HepG2 (cell line): ENCODE measurements around the gene TTLL11. TPM values are rescaled to one million over a fixed set of nuclear protein-coding genes. Genes with fewer than 3 reads are reported as not detected.

Source experiments
- ATAC-seq: fragments of 200-7000 bp; cut with Tn5 transposase; 3 replicates; pipeline ENCODE4 v1.9.1; 2020; ENCODE audit warnings: mild to moderate bottlenecking, moderate library complexity
- BruUV-seq: library from RNA; stranded (reverse); fragments of 400-500 nt; replicated peaks from 2 replicates; lab custom pipeline; 2021; lab: Mats Ljungman, UMichigan
- CTCF ChIA-PET: fragments of 300-600 bp; formaldehyde crosslinking; extraction: SDS; loops from one replicate; lab custom pipeline; 2021; ENCODE audit warnings: low total read pairs, inconsistent platforms, low intra/inter-chr PET ratio; lab: Yijun Ruan, JAX
- POLR2A ChIA-PET: fragments of 350-600 bp; sonication (Branson Sonifier 250); formaldehyde crosslinking; loops from one replicate; lab custom pipeline; 2020; ENCODE audit warnings: antibody characterized with exemption, inconsistent platforms; lab: Yijun Ruan, JAX
- DNase-seq: peaks from one replicate; pipeline ENCODE4 v3.0.0-alpha.2; 2015; ENCODE audit warnings: low spot score
- FAIRE-seq: peaks from 3 replicates; lab custom pipeline; 2011; peaks lifted over from hg19 to GRCh38; lab: Jason Lieb, UNC
- H2AFZ ChIP-seq: one replicate; pipeline ENCODE4 v1.6.1; 2011; ENCODE audit warnings: low read length, inconsistent platforms
- H3K27ac ChIP-seq: fragments of 300-600 bp; 3 replicates; pipeline ENCODE4 v1.8.0; 2011; ENCODE audit warnings: mixed run types, mild to moderate bottlenecking, mixed read lengths, low read length, inconsistent platforms; ENCODE audit not compliant: insufficient read depth; ENCODE audit errors: extremely low read length
- H3K27me3 ChIP-seq, 2 experiments: fragments of 200-600 bp in 1 of 2; 2 replicates in 1 of 2; 3 replicates in 1 of 2; pipeline versions ENCODE4 v1.6.0 to v1.8.0; 2011; ENCODE audit warnings: low read length in 2 of 2, mild to moderate bottlenecking in 2 of 2, moderate library complexity in 2 of 2, inconsistent platforms in 1 of 2; ENCODE audit not compliant: insufficient read depth in 2 of 2, control insufficient read depth in 1 of 2
- H3K36me3 ChIP-seq, 2 experiments: fragments of 200-600 bp in 1 of 2; replicated peaks in 1 of 2; 2 replicates in 1 of 2; 3 replicates in 1 of 2; pipeline versions ENCODE4 v1.5.1 to v1.8.0; 2011; ENCODE audit warnings: low read length in 2 of 2, inconsistent platforms in 1 of 2; ENCODE audit not compliant: insufficient read depth in 2 of 2, control insufficient read depth in 1 of 2
- H3K4me1 ChIP-seq: 2 replicates; pipeline ENCODE4 v1.5.1; 2012; ENCODE audit warnings: low read length, inconsistent platforms; ENCODE audit not compliant: insufficient read depth
- H3K4me2 ChIP-seq: 2 replicates; pipeline ENCODE4 v1.6.0; 2011; ENCODE audit warnings: low read depth, low read length, inconsistent platforms
- H3K4me3 ChIP-seq, 3 experiments: fragments of 200-600 bp in 1 of 3; sonication (generic), shearing (Covaris generic) in 1 of 3; replicated peaks in 1 of 3; 2 replicates each; pipeline ENCODE4 v1.5.1; 2011 to 2016; ENCODE audit warnings: low read length in 3 of 3, inconsistent platforms in 2 of 3, low read depth in 2 of 3, mild to moderate bottlenecking in 2 of 3, control low read depth in 1 of 3, mixed read lengths in 1 of 3; ENCODE audit not compliant: insufficient read depth in 1 of 3
- H3K79me2 ChIP-seq: one replicate; pipeline ENCODE4 v1.6.1; 2011; ENCODE audit warnings: low read length, inconsistent platforms; ENCODE audit not compliant: insufficient read depth
- H3K9ac ChIP-seq: 2 replicates; pipeline ENCODE4 v1.6.0; 2011; ENCODE audit warnings: mild to moderate bottlenecking, low read depth, low read length, inconsistent platforms; ENCODE audit not compliant: insufficient read depth
- H3K9me3 ChIP-seq: 2 replicates; pipeline ENCODE4 v1.5.1; 2012; ENCODE audit warnings: mild to moderate bottlenecking, low read length
- H4K20me1 ChIP-seq: 2 replicates; pipeline ENCODE4 v1.6.0; 2011; ENCODE audit warnings: inconsistent platforms, mild to moderate bottlenecking, low read length, moderate library complexity; ENCODE audit not compliant: insufficient read depth
- HOXA9 ChIP-seq: sonication (generic); formaldehyde crosslinking; IDR thresholded peaks from 2 replicates; pipeline ENCODE4 v1.8.1; 2022; ENCODE audit warnings: missing genetic modification reagents, mild to moderate bottlenecking, moderate library complexity, borderline replicate concordance
- IRF2 ChIP-seq: IDR thresholded peaks from 2 replicates; pipeline ENCODE4 v1.6.1; 2018; ENCODE audit warnings: missing genetic modification reagents, missing compliant biosample characterization
- NRL ChIP-seq: sonication (generic); formaldehyde crosslinking; IDR thresholded peaks from 2 replicates; pipeline ENCODE4 v1.5.0; 2020; ENCODE audit warnings: missing genetic modification reagents, mild to moderate bottlenecking, moderate library complexity, borderline replicate concordance
- ZNF337 ChIP-seq: sonication (generic); formaldehyde crosslinking; IDR thresholded peaks from 2 replicates; pipeline ENCODE4 v1.5.1; 2020; ENCODE audit warnings: missing genetic modification reagents, low read depth, mild to moderate bottlenecking, borderline replicate concordance
- ZNF33B ChIP-seq: sonication (generic); formaldehyde crosslinking; IDR thresholded peaks from 2 replicates; pipeline ENCODE4 v1.5.1; 2020; ENCODE audit warnings: mild to moderate bottlenecking, missing genetic modification reagents
- ZNF549 ChIP-seq: sonication (generic); formaldehyde crosslinking; IDR thresholded peaks from 2 replicates; pipeline ENCODE4 v1.5.0; 2020; ENCODE audit warnings: missing genetic modification reagents
- ZNF737 ChIP-seq: sonication (generic); formaldehyde crosslinking; IDR thresholded peaks from 2 replicates; pipeline ENCODE4 v1.5.0; 2020; ENCODE audit warnings: missing genetic modification reagents, mild to moderate bottlenecking, borderline replicate concordance
- ZNF790 ChIP-seq: sonication (generic); formaldehyde crosslinking; IDR thresholded peaks from 2 replicates; pipeline ENCODE4 v1.8.0; 2022; ENCODE audit warnings: missing genetic modification reagents, mild to moderate bottlenecking, borderline replicate concordance
- ZNF816 ChIP-seq: sonication (generic); formaldehyde crosslinking; IDR thresholded peaks from 2 replicates; pipeline ENCODE4 v1.8.0; 2022; ENCODE audit warnings: missing genetic modification reagents, mild to moderate bottlenecking, borderline replicate concordance
- WGBS: methylation state at CpG from one replicate; pipeline ENCODE4 v1.1.6; 2017; ENCODE audit warnings: low lambda C conversion rate; 5-methylcytosine and 5-hydroxymethylcytosine counted together
- in situ Hi-C: cut with HindIII; loops from 2 replicates; pipeline ENCODE4 v1.10.0; 2017; ENCODE audit warnings: low pct_unique_long_range_greater_than_20kb; ENCODE audit not compliant: extremely low pct_ligation_motif_present
- intact Hi-C: fragments of 100-400 bp; cut with micrococcal nuclease; formaldehyde crosslinking; loops from one replicate; pipeline ENCODE4 v1.10.0; 2022; ENCODE audit not compliant: unreplicated experiment
- polyA plus RNA-seq, 8 experiments: library from polyadenylated mRNA; depleted of rRNA in 3 of 8; stranded (reverse) in 7 of 8; unstranded in 1 of 8; fragments of >200 nt; fragmentation: Illumina TruSeq in 4 of 8; extraction: Trizol in 4 of 8; gene quantifications; 2 replicates each; pipeline versions ENCODE4 v1.2.1 to v1.2.3, GENCODE V29; 2011 to 2016; ENCODE audit warnings: low read depth in 4 of 8, missing spikeins in 1 of 8, mixed read lengths in 1 of 8; ENCODE audit not compliant: insufficient read depth in 1 of 8
- total RNA-seq, 5 experiments: library from RNA; depleted of rRNA; stranded (reverse); fragments of >200 nt; fragmentation: Illumina TruSeq; extraction: Trizol; gene quantifications; 2 replicates each; pipeline ENCODE4 v1.2.3, GENCODE V29; 2016; ENCODE audit warnings: low read depth in 1 of 5
- TF ChIP-seq, protein P1 (sequence below): IDR thresholded peaks from 2 replicates; pipeline ENCODE4 v1.6.1; 2016
- TF ChIP-seq, protein P2 (sequence below): sonication (generic); formaldehyde crosslinking; IDR thresholded peaks from 2 replicates; pipeline ENCODE4 v1.4.0; 2020; ENCODE audit warnings: missing genetic modification reagents

TTLL11 gene
- total and polyA plus RNA-seq, 2 of the 13 experiments (the other 11 are each of a cell fraction or from before 2014, with no cell fraction given), result 4.5 to 5.2 TPM

DNA sequence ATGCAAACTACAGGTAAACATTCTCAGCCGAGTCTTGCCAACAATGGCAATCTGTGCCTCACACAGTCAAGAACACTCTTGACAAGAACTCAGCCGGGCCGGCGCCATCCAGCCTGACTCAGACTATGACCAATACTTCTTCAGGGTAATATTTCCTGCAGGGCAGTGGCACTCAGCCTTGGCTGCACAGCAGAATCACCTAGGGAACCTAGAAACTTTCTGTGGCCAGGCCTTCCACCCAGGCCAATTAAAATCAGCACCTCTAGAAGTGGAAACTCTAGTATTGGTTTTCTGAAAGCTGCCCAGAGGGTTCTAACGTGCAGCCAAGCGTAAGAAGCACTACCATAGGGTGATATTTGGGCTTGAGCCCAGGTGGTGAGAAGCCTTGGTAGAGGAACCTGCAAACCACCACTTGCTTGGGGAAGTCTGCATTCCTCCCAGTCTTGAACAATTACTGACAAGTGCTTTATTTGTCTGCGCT, 120.6 kb downstream of the TTLL11 start (continued):
- TF ChIP-seq ZNF790 (CRISPR knock-in tag) (no peak), ZNF33B (CRISPR knock-in tag) (no peak), HOXA9 (CRISPR knock-in tag) (no peak)

DNA sequence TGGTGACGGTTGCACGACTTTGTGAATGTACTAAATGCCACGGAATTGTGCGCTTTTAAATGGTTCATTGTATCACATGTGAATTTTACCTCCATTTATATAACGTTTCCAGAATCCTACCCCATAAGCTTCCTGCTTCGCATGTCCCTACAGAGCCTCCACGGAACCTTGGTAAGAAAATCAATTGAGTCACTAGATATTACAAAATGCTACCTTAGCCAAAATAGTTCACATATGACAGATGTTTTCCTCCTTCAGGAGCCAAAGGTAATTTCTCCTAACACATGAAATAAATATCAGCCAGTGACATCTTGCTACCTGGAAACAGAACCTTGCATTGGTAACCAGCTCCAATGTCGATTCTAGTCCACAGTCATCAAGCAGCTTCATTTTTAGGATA, 125.1 kb downstream of the TTLL11 start:
- BruUV-seq, result no TSS peak
- no peak for ATAC-seq
- H3K27me3 ChIP-seq, result no peaks in the 10 kb centered on the region; a peak in 1 of 5 replicates
- CTCF ChIA-PET, result no interaction called here
- in situ Hi-C loops (no loop called here), intact Hi-C loops (no loop called here)
- no peak overlapping the region for H3K9ac ChIP-seq
- 67% methylated on average over 8 of the region's 8 CpGs for WGBS
- no peak overlapping the region for H2AFZ ChIP-seq
- POLR2A ChIA-PET, result no interaction called here
- H3K27ac ChIP-seq, result no peak overlapping the region
- H3K4me2 ChIP-seq, result no peak overlapping the region
- no peaks in the 10 kb centered on the region for H3K79me2 ChIP-seq
- no peaks in the 10 kb centered on the region for H3K36me3 ChIP-seq
- TF ChIP-seq IRF2, result no peak
- DNase-seq, result no peak
- no peaks in the 10 kb centered on the region for H3K9me3 ChIP-seq
- FAIRE-seq, result no peak
- no peaks in the 10 kb centered on the region for H4K20me1 ChIP-seq
- no peaks in the 10 kb centered on the region for H3K4me1 ChIP-seq
- H3K4me3 ChIP-seq, result no peak overlapping the region

DNA sequence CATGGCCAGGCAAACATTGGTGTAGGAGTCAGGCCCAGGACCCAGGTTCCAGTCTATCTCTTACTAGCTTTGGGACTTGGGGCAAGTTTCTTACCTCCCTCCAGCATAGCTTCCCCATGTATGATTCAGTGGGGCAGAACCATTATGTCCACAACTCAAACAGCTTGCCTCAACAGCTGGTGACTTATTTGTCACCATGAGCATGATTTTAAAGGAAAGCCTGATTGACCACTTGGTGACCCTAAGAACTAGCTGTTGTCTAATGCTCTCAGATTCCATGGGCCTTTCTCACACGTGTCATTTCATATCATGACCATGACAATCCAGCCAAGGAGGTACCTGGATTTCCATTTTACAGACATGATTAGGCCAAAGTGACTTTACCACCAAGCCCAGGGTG, 126.4 kb downstream of the TTLL11 start:
- H2AFZ ChIP-seq, result no peak overlapping the region
- no peaks in the 10 kb centered on the region for H3K36me3 ChIP-seq
- WGBS, result 13% methylated on average over 1 of the region's 1 CpG
- H3K79me2 ChIP-seq, result no peaks in the 10 kb centered on the region
- no TSS peak for BruUV-seq
- TF ChIP-seq, protein P1, sequence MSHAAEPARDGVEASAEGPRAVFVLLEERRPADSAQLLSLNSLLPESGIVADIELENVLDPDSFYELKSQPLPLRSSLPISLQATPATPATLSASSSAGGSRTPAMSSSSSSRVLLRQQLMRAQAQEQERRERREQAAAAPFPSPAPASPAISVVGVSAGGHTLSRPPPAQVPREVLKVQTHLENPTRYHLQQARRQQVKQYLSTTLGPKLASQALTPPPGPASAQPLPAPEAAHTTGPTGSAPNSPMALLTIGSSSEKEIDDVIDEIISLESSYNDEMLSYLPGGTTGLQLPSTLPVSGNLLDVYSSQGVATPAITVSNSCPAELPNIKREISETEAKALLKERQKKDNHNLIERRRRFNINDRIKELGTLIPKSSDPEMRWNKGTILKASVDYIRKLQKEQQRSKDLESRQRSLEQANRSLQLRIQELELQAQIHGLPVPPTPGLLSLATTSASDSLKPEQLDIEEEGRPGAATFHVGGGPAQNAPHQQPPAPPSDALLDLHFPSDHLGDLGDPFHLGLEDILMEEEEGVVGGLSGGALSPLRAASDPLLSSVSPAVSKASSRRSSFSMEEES, result no peak
- no peak for TF ChIP-seq ZNF816 (CRISPR knock-in tag)
- no peak for TF ChIP-seq ZNF737 (CRISPR knock-in tag)
- TF ChIP-seq ZNF337 (CRISPR knock-in tag), result no peak
- no peak for TF ChIP-seq ZNF549 (CRISPR knock-in tag)
- no peak for TF ChIP-seq NRL (CRISPR knock-in tag)
- TF ChIP-seq, protein P2, sequence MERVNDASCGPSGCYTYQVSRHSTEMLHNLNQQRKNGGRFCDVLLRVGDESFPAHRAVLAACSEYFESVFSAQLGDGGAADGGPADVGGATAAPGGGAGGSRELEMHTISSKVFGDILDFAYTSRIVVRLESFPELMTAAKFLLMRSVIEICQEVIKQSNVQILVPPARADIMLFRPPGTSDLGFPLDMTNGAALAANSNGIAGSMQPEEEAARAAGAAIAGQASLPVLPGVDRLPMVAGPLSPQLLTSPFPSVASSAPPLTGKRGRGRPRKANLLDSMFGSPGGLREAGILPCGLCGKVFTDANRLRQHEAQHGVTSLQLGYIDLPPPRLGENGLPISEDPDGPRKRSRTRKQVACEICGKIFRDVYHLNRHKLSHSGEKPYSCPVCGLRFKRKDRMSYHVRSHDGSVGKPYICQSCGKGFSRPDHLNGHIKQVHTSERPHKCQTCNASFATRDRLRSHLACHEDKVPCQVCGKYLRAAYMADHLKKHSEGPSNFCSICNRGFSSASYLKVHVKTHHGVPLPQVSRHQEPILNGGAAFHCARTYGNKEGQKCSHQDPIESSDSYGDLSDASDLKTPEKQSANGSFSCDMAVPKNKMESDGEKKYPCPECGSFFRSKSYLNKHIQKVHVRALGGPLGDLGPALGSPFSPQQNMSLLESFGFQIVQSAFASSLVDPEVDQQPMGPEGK (CRISPR knock-in tag), result no peak
- no peaks in the 10 kb centered on the region for H3K4me1 ChIP-seq
- POLR2A ChIA-PET, result no interaction called here
- CTCF ChIA-PET, result no interaction called here
- H3K27me3 ChIP-seq, result no peaks in the 10 kb centered on the region; a peak in 1 of 5 replicates
- intact Hi-C loops (no loop called here), in situ Hi-C loops (no loop called here)
- no peak overlapping the region for H3K27ac ChIP-seq
- ATAC-seq (no peak), DNase-seq (no peak), FAIRE-seq (no peak)
- no peaks in the 10 kb centered on the region for H4K20me1 ChIP-seq
- no peak overlapping the region for H3K4me2 ChIP-seq
- H3K9ac ChIP-seq, result no peak overlapping the region
- no peaks in the 10 kb centered on the region for H3K9me3 ChIP-seq
- no peak overlapping the region for H3K4me3 ChIP-seq
